NCI-H2029 treated with DMSO at 0.1 percent for 48 hours (cell line): Measurements from ENCODE around the gene SPTBN4.
"Not testable (repeated sequence)": the region's sequence is repeated elsewhere in the genome, so short reads cannot be mapped to it uniquely, and the experiment has no call there.

Experiments
- DNase-seq: peaks from one replicate; lab custom pipeline; 2025; lab: John Stamatoyannopoulos, UW

Gene SPTBN4

DNA sequence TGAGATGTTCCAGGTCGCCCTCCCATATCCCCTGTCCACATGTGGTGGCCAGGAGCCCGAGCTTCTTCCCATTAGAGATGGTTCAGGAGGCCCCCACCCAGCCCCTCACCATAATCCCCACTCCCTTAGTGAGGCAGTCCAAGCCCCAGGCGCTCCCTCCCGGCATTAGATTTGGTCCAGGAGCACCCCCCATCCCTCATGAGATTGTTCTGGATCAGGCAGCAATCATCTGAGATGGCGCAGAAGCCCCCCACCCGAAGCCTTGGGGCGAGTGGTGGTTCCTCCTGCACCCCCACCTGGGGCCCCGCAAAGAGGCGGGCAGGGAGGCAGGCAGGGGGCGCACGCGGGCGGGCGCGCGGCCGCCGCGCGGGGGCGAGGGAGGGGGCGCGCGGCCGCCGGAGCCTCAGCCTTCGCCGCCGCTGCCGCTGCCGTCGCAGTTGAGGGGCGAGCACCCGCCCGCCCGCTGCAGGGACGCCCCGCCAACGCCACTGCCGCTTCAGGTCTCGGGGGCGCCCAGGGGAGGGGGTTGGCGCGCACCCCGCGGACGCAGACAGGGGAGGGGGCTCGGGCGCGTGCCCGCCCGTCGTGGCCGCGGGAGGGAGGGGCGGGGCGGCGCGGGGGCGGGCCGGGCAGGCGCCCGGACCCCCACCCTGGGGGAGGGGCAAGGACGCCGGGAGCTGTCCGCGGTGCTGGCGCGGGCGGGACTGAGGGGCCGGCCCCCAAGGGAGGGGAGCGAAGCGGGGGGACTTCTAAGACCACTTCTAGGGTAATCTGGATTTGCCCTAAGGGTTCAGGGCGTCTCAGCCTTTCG lies 63.5 kb downstream of the SPTBN4 start:
- DNase-seq, result no peak

DNA sequence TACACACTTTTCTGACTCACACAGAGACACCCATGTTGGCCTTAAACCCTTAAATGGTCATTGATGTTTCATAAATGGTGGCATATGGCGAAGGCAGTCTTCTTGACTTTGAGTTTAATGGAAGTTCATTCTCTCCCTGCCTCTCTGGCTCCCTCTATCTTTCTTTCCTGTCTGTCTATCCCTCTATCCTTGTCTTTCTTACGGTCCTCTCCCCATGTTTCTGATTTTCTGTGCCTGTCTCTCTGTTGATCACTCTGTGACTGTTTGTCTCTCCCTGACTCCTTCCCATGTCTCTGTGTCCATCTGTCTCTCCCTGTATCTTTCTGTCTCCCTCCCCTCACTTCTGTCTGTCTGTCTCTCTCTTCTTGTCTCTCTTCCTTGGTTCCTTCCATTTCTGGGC lies 66.7 kb downstream of the SPTBN4 start:
- DNase-seq, result no peak

DNA sequence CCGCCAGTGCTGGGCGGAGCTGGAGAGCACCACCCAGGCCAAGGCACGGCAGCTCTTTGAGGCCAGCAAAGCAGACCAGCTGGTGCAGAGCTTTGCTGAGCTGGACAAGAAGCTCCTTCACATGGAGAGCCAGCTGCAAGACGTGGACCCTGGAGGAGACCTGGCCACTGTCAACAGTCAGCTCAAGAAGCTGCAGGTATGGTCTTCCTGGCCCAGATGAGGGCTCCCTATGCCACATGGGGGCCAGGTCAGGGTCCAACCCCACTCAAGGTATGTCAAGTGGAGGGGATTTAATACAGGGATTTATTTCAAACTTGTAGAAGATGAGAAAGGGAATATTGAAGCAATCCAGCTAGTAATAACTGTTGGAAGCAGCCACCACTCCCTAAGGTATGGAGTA lies 67.3 kb downstream of the SPTBN4 start:
- no peak for DNase-seq

DNA sequence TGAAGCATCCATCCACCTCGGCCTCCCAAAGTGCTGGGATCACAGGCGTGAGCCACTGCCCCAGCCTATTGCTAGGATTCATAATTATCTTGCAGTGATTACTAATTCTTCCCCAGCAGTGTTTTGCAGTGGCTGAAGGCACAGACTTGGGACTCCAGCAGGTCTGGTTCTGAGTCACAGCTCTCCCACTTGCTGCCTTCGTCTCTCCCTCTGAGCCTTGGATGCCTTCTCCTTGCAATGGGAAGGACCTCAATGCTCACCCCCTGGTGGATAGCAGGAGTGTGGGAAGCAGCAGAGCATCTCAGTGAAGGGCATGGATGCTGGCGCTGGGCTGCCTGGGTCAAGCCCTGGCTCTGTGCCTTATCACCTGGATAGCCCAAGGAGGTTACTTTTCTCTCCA lies 72.3 kb downstream of the SPTBN4 start:
- no peak for DNase-seq

DNA sequence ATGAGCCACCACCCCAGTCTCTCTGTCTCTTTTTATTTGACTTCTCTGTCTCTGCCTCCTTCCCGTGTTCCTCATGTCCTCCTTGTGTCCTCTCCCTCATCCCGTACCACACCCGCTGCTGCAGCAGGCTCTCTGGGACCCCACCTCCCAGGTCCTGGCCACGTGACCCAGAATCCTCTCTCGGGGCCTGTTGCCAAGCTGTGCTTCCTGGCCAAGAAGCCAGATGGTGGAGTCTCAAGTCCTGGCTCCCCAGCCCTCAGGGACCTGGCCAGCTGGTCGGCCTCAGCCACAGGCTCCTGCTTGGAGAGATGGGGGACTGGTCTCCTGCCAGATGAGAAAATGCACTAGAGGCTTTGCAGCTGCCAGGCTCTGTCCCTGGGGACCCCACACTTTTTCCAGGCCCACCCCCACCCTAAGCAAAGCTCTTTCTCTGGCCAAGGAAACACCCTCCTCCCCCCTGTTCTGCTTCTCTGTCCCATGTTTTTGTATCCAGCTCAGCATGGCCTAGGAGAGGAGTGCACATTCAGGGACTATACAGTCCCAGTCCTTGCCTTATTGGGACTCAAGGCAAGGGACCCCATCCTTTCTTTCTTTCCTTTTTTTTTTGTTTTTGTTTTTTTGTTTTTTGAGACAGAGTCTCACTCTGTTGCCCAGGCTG lies 75.5 kb downstream of the SPTBN4 start:
- DNase-seq, result no peak

DNA sequence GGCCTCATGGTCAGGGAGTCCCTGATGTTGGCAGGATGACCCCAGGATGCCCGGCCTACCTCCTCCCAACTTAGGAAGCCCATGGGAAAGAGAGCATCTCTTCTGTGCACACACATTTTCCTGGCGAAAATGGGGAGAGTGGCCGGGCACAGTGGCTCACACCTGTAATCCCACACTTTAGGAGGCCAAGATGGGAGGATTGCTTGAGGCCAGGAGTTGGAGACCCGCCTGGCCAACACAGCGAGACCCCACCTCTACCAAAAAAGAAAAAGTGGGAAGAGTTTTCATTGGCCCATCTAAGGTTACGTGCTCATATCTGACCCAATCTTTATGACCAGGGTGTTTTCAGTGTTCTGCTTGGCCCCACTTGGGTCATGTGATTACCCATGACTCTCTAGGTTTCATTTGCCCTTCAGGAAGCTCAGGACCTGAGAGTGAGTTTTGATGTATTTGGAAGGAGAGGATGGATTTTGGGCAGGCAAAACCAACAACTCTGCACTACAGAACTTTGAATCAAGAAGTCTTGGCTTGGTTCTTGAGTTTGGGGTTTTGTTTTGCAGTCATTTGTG lies 76.3 kb downstream of the SPTBN4 start:
- DNase-seq, result no peak

DNA sequence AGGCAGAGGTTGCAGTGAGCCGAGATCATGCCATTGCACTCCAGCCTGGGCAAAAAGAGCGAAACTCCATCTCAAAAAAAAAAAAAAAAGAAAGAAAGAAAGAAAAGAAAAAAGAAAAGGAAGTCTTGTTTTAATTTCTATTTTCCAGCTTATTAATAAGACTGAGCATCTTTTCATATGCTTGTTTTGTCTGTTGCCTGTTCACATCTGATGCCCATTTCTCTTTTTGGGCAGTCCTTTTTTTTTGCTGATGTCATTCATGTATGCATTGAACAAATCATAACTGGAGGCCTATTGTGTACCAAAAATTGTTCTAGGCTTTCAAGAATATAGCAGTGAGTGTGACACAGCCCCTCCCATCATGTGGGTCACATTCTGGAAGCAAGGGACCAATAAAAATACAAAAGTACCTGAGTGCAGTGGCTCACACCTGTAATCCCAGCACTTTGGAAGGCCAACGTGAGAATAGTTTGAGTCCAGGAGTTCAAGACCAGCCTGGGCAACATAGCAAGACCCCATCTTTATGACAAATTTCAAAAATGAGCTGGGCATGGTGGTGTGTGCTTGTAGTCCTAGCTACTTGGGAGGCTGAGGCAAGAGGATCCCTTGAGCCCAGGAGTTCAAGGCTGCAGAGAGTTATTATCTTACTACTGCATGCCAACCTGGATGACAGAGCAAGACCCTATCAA lies 79.5 kb downstream of the SPTBN4 start:
- DNase-seq, result not testable (repeated sequence)

DNA sequence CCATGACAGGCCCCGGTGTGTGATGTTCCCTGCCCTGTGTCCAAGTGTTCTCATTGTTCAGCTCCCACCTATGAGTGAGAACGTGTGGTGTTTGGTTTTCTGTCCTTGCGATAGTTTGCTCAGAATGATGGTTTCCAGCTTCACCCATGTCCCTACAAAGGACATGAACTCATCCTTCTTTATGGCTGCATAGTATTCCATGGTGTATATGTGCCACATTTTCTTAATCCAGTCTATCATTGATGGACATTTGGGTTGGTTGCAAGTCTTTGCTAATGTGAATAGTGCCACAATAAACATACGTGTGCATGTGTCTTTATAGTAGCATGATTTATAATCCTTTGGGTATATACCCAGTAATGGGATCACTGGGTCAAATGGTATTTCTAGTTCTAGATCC lies 80.4 kb downstream of the SPTBN4 start:
- not testable (repeated sequence) for DNase-seq

DNA sequence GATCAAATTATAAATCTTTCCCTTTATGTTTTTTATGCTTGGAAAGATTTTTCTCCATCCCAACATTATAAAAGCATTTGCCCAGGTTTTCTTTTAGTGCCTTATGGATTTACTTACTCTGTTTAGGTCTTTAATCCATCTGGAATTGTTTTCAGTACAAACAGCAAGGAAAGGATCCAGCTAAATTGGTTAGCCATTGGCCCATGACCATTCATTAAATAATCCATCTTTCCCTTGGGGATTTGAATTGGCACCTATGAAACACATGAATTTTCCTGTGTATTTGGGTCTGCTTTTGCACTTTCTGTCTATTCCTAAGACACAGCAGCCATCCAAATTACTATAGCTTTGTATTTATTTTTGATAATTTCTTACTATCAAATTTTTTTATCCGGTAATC lies 81.0 kb downstream of the SPTBN4 start:
- DNase-seq, result no peak

DNA sequence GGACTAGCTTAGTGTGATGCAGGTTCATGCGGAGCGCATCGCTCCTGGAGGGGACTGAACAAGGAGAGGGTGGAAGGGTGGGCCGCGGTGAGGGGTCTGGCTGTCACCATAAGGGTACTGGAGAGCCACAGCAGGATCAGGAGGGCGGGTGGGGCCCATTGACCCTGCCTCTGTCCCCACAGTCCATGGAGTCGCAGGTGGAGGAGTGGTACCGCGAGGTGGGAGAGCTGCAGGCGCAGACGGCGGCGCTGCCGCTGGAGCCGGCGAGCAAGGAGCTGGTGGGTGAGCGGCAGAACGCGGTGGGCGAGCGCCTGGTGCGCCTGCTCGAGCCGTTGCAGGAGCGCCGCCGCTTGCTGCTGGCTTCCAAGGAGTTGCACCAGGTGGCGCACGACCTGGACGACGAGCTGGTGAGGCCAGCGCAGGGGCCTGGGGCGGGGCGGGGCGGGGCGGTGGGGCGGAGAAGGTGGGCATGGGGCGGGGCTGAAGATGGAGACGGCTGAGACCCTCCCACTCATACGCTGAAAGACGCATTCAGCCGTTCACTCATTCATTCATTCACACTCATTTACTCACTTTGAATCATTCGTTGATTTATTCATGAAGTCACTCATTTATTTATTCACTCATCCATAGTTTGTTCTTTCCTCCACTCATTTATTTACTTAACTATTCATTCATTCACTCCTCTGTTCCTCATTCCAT lies 82.4 kb downstream of the SPTBN4 start:
- DNase-seq, result no peak

DNA sequence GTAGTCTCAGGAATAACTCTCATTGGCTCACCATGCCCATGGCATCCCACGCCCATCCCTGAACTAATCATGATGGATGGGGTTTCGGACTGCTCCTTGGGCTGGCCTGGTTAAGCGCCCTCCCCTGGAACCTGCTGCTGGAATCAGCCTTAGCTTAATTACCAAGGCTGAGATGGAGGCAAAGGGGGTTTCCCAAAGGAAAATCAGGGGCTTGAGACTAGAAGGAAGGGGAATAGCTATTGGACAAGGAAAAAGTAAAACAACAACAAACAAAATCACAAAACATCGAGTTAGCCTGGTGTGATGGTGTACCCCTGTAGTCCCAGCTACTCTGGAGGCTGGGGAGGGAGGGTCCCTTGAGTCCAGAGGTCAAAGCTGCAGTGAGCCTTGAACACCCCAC lies 84.2 kb downstream of the SPTBN4 start:
- DNase-seq, result no peak

DNA sequence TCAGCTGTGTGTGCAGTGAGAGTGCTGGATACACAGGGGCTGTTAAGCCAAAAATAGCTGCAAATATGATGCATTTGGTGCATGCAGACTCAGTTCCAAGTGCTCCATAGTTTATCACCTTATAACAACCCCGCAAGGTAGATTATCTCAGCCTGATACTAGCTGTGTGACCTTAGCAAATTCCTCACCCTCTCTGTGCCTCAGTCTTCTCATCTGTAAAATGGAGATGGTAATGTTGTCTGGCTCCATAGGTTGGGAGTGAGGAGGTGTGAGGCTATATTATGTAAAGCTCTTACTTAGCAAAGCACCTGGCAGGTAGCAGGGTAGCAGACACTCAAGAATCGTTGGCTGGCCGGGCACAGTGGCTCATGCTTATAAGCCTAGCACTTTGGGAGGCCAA lies 86.0 kb downstream of the SPTBN4 start:
- DNase-seq, result no peak

DNA sequence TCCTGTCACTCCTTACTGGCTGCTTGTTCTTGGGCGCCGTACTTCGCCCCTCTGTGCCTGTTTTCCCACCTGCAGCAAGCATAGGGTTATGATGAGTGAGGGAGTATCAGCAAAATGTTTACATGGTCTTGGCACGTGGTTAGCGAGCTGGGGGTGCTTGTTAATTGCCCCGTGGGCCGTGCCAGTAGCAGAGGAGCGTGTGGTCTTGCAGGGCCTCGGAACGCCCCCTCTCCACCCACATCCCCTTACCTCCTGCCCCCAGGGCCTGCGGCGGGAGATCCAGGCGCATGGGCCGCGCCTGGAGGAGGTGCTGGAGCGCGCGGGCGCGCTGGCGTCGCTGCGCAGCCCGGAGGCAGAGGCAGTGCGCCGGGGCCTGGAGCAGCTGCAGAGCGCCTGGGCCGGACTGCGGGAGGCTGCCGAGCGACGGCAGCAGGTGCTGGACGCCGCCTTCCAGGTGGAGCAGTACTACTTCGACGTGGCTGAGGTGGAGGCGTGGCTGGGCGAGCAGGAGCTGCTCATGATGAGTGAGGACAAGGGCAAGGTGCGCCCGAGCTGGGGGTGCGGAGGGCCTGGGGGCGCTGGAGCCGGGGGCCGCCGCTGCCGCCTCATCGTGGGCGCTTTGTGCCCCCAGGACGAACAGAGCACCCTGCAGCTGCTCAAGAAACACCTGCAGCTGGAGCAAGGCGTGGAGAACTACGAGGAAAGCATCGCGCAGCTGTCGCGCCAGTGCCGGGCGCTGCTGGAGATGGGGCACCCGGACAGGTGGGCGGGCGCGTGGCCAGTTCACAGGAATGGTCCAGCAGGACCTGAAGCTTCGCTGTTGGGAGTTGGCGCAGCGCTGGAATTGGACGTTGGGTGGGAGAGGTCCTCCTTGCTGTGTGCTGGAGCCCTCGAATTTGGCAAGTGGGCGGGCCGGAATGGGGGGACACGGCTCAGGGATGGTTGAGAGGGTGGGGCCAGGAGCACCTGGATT lies 87.4 kb downstream of the SPTBN4 start:
- DNase-seq, result no peak

DNA sequence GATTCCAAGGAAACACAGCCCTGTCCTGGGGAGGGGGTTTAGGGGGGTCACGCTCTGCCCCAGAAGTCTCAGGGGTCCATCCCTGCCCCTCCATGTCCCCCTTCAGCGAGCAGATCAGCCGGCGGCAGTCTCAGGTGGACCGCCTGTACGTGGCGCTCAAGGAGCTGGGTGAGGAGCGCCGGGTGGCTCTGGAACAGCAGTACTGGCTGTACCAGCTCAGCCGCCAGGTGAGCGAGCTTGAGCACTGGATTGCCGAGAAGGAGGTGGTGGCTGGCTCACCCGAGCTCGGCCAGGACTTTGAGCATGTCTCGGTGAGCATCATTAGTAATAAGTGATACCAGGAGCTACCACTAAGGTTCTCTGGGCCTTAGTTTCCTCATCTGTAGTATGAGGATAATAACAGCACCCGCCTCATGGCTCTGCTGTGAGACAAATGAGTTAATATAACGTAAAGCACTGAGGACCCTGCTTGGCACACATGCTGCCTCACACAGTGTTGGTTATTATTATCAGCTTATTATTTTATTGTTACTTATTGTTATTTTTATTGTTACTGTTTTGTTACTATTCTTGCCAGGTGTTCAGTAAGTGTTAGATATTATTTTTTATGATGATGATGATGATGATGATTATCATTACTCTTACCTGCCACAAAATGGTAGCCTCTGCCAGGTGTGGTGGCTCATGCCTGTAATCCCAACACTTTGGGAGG lies 89.3 kb downstream of the SPTBN4 start:
- DNase-seq, result no peak

DNA sequence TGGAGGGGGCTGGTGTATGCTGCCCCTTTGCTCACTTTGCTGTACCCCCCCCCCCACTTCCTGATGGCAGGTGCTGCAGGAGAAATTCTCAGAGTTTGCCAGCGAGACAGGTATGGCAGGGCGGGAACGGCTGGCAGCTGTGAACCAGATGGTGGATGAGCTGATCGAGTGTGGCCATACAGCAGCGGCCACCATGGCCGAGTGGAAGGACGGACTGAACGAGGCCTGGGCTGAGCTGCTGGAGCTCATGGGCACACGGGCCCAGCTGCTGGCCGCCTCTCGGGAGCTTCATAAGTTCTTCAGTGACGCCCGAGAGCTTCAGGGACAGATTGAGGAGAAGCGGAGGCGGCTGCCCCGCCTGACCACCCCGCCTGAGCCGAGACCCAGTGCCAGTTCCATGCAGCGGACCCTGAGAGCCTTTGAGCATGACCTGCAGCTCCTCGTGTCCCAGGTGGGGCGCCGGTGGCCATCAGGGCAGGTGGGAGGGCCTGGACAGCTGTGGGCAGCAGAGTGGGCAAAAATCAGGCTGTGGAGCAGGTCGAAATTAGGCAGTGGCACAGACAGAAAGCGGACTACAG lies 90.2 kb downstream of the SPTBN4 start:
- DNase-seq, result no peak

DNA sequence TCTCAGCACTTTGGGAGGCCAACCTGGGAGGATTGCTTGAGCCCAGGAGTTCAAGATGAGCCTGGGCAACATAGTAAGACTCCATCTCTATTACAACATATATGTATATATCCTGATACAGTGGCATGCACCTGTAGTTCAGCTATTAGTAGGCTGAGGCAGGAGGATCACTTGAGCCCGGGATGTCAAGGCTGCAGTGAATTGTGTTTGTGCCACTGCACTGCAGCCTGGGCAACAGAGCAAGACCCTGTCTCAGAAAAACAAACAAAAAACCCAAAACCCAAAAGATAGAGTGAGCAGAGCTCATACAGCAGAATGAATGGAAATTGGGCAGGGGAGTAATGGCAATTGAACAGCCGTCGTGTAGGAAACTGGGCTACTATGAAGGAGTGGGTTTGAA lies 92.6 kb downstream of the SPTBN4 start:
- no peak for DNase-seq

DNA sequence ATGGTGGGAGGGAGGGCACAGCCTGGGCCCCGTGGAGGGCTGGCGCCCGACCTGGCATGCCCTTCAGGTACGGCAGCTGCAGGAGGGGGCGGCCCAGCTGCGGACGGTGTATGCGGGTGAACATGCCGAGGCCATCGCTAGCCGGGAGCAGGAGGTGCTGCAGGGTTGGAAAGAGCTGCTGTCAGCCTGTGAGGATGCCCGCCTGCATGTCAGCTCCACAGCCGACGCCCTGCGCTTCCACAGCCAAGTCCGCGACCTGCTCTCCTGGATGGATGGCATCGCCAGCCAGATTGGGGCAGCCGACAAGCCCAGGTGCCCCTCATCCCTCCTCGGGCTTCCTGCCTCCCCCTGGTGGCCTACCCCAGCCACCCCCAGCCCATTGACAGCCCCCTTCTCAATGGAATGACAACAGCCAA lies 93.3 kb downstream of the SPTBN4 start:
- no peak for DNase-seq

DNA sequence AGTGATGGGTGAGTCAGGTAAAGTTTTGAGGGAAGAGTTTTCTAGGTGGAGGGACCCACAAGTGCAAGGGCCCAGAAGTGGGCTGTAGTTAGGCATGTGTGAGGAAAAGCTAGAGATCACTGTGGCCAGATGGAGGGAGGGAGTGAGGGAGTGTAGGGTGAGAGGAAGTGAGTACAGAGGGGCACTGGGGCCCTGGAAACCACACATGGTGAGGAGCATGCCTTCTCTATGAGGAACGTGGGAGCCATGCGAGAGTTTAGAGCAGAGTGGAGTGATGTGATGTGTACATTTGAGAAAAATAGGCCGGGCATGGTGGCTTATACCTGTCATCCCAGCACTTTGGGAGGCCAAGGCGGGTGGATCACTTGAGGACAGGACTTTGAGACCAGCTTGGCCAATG lies 95.1 kb downstream of the SPTBN4 start:
- no peak for DNase-seq

DNA sequence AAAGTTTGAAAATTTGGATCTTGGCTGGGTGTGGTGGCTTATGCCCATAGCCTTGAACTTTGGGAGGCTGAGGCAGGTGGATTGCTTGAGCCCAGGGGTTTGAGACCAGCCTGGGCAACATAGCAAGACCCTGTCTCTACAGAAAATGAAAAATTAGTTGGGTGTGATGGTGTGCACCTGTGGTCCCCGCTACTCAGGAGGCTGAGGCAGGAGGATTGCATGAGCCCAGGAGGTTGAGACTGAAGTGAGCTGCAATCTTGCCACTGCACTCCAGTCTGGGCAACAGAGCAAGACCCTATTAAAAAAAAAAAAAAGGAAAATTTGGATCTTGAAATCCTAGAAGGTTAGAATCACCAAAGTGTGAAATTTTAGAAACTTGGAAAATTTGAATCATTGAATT lies 97.7 kb downstream of the SPTBN4 start:
- not testable (repeated sequence) for DNase-seq

DNA sequence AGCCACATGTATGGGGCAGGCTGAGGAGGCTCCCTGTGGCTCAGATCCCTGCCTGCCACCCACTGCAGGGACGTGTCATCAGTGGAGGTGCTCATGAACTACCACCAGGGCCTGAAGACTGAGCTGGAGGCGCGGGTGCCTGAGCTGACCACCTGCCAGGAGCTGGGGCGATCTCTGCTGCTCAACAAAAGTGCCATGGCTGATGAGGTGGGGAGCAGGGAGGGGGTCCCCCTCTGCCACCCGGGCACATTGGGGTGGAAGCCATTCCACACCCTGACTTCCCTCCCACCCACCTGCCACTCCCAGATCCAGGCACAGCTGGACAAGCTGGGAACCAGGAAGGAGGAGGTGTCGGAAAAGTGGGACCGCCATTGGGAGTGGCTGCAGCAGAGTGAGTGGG lies 98.6 kb downstream of the SPTBN4 start:
- no peak for DNase-seq
